Activated CD4-positive, alpha-beta T cell treated with anti-CD3 and anti-CD28 coated beads, Interleukin-2, amount 50 U/mL, for 24 hours (primary cell): Measurements from ENCODE around the gene ALOX12B.
A peak's percentile ranks its signal among the peaks of the same experiment; 100 is the strongest.
"Not testable (repeated sequence)": the region's sequence is repeated elsewhere in the genome, so short reads cannot be mapped to it uniquely, and the experiment has no call there.

Experiments
- DNase-seq, 2 donors: peaks; one replicate each; pipeline ENCODE4 v3.0.0-alpha.2; 2020; ENCODE audit warnings: low read depth in 1 of 2, low spot score in 1 of 2

ALOX12B gene

DNA sequence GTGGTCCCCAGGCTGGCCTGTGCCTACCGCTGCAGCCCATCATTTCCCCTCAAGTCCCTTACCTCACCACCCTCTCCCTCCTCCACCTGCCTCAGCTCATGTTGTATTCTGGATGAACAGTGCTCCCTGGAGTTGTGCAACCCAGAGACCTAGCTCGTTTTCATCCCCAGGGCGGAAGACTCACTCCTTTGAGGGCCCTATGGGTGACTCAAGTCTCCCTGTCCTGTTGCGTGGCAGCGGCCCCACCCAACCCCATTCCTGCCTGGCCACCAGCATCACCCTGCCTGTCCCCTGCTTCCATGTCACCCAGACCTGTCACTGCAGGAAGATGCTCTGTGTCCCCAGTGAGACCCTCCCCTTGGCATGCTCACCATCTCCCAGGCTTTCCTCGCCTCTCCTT is 3.3 kb downstream of the ALOX12B start:
- DNase-seq = no peak

DNA sequence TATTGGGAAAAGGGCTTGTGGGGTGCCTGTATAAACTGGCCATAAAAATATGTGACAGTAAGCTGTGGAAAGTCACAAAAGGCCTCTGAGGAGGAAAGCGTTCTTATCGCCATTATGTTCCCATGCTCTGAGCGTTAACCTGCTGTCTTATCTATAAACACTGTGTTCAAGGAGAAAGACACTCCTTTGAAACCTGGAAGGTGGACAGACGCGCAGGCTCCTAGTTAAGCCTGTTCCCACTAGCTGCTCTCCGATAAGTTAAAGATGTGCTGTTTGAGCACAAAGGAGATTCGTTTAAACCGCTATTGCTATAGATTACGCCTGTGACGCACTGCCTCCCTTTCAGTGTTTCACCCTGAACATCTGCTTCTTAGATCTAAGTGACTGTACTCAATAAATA is 5.2 kb downstream of the ALOX12B start:
- no peak for DNase-seq

GRCh38 chr17:8081876-8082275 is 5.6 kb downstream of the ALOX12B start:
- no peak for DNase-seq

- no peak for DNase-seq
Observed at GRCh38 chr17:8080799-8081219, 6.7 kb downstream of the ALOX12B start.

DNA sequence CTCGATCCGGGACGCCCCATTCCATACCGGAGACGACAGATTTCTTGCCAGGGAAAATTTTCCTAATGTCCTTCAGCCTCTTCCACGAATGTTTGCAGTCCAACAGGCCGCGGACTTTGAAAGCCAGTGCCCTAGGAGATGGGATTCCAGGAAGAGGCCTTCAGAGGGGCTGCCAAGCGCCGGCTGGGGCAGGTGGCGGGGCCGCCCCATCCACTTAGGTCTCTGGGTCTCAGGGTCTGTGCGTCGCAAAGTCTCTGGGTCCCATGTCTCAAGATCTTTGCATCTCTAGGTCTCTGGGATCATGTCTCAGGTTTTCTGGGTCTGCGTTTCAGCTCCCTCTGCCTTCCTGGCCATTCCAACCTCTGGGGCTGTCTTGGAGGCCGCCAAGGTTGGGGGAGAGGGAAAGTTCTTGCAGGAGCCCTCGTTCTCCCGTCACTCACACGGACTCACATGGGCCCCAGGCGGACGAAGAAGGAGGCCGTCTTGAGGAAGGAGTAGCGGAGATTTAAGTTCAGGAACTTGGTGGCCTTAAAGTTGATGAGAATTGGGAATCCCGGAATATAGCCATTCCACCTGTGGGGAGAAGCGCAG is 7.2 kb downstream of the ALOX12B start:
- DNase-seq = no peak

- DNase-seq = peak; percentile 72 to 73
Observed at GRCh38 chr17:8079291-8080207, 8.0 kb downstream of the ALOX12B start.

DNA sequence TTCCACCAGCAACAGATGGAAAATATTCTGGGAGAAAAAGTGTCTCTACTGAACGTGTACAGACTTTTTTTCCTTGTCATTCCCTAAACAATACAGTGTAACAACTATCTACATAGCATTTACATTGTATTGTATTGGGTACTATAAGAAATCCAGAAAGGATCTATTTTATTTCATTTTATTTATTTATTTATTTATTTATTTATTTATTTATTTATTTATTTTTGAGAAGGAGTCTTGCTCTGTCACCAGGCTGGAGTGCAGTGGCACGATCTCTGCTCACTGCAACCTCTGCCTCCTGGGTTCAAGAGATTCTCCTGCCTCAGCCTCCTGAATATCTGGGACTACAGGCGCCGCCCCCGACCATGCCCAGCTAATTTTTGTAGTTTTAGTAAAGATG is 9.6 kb downstream of the ALOX12B start:
- DNase-seq = not testable (repeated sequence)

- no peak for DNase-seq
Observed at GRCh38 chr17:8076502-8077266, 10.8 kb downstream of the ALOX12B start.

GRCh38 chr17:8075574-8076342 is 11.8 kb downstream of the ALOX12B start:
- DNase-seq = no peak

DNA sequence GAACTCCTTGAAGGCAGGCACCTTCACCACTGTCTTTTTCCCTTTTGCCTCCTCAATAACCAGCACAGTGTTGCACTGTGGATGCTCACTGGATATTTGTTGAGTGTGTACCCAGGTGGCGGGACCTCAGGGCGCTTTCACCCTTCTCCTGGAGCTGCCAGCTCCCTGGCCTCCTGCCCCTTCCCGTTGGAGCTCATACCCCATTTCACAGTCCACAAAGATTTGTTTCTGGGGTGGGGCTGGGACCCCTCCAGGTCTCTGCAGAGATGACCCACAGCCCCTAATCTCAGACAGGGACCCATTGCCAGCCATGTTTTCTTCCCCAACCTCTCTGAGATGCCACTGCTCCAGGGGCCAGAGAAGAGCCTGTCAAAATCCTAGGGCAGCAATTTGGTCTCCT is 12.4 kb downstream of the ALOX12B start:
- no peak for DNase-seq

DNA sequence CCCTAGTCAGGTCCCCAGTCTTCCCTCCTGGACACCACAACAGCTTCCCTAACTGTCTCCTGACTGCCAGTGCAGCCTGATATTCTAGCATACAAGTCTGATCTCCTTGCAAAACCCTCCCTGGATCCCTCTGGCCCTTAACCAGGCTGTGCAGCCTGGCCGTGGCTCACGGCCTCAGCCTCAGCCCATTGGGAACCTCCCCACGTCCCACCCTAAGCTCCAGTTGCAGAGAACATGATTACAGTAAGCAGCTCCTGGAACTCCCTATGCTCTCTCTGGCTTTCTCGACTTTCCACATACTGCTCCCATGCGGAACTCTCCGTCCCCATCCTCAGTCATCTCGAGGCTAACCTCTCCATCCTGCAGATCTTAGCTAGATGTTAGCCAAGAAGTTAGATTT is 13.0 kb downstream of the ALOX12B start:
- no peak for DNase-seq

DNA sequence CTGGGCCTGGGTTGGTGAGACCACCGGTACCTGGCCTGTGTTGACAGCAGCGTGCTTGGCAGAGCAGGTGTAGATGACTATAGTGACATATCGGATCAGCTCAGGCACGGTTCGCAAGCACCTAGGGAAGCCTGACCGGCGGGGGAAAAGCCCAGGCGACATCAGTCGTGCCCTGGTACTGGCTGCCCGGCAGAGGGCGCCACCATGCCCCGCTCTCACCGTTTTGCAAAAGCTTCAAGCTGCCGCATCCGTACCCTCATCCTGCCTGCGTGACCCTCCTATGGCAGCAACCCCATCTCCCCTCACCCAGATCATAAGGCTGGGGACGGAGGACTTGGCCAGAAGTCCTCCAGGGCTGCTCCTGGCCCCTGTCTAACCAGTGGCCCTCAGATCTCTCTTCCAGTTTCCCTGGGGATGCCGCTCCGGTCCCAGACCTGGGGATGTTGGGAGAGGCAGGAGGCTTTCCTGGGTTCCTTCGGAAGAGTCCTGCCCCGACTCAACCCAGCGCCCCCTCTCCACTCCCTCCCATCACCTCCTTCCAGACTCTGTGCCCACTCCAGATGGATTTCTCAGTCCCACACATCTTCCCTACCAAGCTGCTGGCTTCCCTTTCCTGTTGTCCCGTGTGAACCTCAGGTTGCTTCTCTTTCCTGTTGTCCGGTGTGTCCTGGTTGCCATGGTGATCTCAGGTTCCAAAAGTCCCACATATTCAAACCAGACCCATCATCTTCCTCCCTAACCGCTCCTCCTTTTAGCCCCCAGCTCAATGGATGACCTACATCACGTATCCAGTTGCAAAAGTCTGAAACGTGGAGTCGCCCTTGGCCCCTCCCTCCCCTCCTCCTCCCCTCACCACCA is 13.7 kb downstream of the ALOX12B start:
- DNase-seq = peak; percentile 77 to 82

DNA sequence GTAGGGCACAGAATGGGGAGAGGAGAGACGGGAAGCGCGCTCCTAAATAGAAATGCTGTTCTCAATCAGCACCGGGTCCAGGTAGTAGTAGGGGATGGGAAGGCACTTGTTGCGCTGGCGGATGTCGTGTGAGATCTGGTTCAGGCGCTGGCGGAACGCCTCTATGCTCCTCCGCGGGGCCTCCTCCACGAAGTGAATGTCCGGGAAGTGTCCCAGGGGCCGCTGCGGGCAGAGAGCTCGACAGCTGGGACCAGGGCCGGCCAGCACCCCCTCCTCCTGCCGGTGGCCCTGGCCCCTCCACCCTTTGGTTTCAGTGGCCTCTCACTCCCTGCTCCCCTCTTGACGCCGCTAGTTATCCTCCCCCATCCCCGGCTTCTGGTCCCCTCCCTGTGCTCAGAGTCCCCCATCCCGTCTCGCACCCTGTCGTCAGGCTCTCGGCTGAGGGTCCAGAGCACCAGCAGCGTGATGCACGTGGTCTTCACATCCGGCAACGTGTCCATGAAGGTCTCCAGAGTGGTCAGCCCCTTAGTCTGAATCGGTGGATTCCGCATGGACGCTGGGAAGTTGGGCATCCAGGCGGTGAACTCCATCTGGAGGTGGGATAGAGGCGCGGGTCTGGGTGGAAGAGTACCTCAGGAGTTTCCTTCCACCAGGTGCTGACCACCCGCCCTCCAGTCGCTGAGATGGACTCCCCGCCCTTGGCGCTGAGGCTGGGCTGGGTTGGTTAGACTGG is 14.6 kb downstream of the ALOX12B start:
- peak in 1 of 2 donors; percentile 8 for DNase-seq

- no peak for DNase-seq
Observed at GRCh38 chr17:8072341-8072728, 15.2 kb downstream of the ALOX12B start.

DNA sequence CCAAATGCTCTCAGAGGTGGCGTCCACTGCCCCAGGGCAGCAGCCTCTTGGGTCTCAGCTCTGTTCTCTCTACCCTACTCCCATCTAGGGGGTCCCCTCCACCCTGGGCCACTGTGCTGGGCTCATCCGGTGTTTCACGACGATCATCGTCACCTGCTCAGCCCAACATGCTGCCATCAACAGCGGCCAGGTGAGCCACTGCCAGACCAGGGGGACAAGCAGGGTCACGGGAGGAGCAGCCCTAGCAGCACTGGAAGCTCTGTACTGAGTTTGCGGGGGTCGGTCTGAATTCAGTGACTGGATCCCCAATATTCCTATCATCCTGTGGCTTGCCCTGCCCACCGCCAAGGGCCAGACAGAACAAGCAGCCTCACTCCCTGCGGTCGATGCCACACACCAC is 16.0 kb downstream of the ALOX12B start:
- DNase-seq = no peak

GRCh38 chr17:8069587-8069860 is 18.0 kb downstream of the ALOX12B start:
- no peak for DNase-seq

DNA sequence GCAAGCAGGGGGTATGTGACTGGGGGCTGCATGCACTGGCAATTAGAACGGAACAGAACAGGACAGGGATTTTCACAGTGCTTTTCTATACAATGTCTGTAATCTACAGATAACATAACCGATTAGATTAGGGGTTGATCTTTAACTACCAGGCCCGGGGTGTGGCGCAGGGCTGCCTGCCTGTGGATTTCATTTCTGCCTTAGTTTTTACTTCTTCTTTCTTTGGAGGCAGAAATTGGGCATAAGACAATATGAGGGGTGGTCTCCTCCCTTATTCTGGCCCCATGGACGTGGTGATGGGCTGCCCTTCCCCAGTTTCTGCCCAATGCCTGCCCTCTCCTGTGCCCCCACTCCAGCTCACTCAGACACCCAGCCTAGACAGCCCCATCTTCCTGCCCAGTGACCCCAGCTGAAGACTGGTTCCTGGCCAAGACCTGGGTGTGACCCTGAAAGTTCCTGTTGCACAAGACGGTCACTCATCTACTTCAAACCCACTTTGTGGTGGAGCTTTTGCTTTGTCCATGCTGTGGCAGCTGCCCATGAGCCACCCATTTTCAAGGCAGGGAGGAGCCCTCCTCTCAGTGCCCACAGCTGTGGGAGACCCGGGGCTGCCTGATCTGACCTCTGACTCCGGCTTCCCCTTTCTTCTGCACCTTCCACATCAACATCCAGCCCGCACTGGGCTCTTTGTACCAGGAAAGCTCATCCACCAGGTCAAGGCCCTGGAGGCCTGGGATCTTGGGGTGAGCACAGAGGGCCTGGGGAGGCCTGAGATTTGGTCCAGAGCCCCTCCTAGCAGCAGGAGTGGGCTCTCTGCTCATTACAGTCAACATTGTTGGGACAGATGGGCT is 18.6 kb downstream of the ALOX12B start:
- DNase-seq = no peak

DNA sequence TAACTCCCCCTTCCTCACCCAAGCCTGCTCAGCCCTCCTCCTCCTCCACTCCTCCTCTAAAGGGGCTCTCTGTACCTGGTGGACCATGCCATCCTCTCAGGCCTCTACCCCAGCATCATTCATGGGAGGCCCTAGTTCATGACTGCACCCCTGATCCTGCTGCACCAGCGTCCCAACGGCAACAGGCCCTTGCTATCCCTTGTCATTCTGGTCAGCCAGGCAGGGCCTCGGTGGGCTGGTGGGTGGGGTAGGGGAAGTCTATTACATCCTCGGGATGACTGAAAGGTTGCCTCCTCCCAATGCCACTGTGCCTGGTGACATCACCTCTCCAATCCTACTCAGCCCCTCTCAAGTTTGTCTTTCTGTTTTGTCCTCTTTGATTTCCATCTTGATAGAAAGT is 19.7 kb downstream of the ALOX12B start:
- no peak for DNase-seq
